ENCODE results near the gene DNAH14. TPM values are rescaled to one million over a fixed set of nuclear protein-coding genes. Genes with fewer than 3 reads are reported as not detected.
A peak's percentile ranks its signal among the peaks of the same experiment; 100 is the strongest.

The DNAH14 gene
- total RNA-seq, 1 donor from 2014 or later = 3.0 TPM

GRCh38 chr1:225435076-225435475 is 505.6 kb downstream of the DNAH14 start:
- H3K4me3 ChIP-seq = no peak overlapping the region
- no peaks in the 10 kb centered on the region for H3K36me3 ChIP-seq
- DNase-seq = no peak
- H3K27me3 ChIP-seq (ENCODE audit: low read depth) = no peaks in the 10 kb centered on the region
- peaks cover 11% of the 10 kb centered on the region for H3K4me1 ChIP-seq
- intact Hi-C loops (cut with micrococcal nuclease) = no loop called here
- H3K27ac ChIP-seq (replicated peaks) = no peak overlapping the region
- TF ChIP-seq CTCF (IDR thresholded peaks at IDR 0.05; ENCODE audit: borderline replicate concordance) = no peak
- peaks cover 10% of the 10 kb centered on the region for H3K9me3 ChIP-seq (replicated peaks)

GRCh38 chr1:225435487-225435886 is 506.0 kb downstream of the DNAH14 start:
- intact Hi-C loops (cut with micrococcal nuclease) = no loop called here
- no peak for DNase-seq
- Histone ChIP-seq H3K4me3 (no peak overlapping the region), H3K36me3 (no peaks in the 10 kb centered on the region), H3K9me3 (replicated peaks) (peaks cover 10% of the 10 kb centered on the region), H3K27me3 (ENCODE audit: low read depth) (no peaks in the 10 kb centered on the region), H3K27ac (replicated peaks) (no peak overlapping the region), H3K4me1 (peaks cover 11% of the 10 kb centered on the region)
- TF ChIP-seq CTCF (IDR thresholded peaks at IDR 0.05; ENCODE audit: borderline replicate concordance) = no peak

GRCh38 chr1:225435957-225436392 is 506.5 kb downstream of the DNAH14 start:
- H3K27ac ChIP-seq (replicated peaks) = no peak overlapping the region

GRCh38 chr1:225437710-225438437 is 508.4 kb downstream of the DNAH14 start:
- Histone ChIP-seq H3K27ac (replicated peaks) (no peak overlapping the region), H3K4me1 (peaks cover 15% of the 10 kb centered on the region), H3K9me3 (replicated peaks) (no peaks in the 10 kb centered on the region), H3K27me3 (ENCODE audit: low read depth) (no peaks in the 10 kb centered on the region), H3K4me3 (no peak overlapping the region), H3K36me3 (no peaks in the 10 kb centered on the region)
- peak; percentile 44 for TF ChIP-seq CTCF (IDR thresholded peaks at IDR 0.05; ENCODE audit: borderline replicate concordance)
- no peak for DNase-seq
- intact Hi-C loops (cut with micrococcal nuclease) = no loop called here

More at GRCh38 chr1:225435957-225436392, 506.5 kb downstream of the DNAH14 start:
- no peaks in the 10 kb centered on the region for H3K27me3 ChIP-seq (ENCODE audit: low read depth)
- intact Hi-C loops (cut with micrococcal nuclease) = no loop called here
- H3K4me1 ChIP-seq = peaks cover 11% of the 10 kb centered on the region
- H3K36me3 ChIP-seq = no peaks in the 10 kb centered on the region
- DNase-seq = no peak
- no peak for TF ChIP-seq CTCF (IDR thresholded peaks at IDR 0.05; ENCODE audit: borderline replicate concordance)
- no peak overlapping the region for H3K4me3 ChIP-seq
- H3K9me3 ChIP-seq (replicated peaks) = peaks cover 9% of the 10 kb centered on the region

GRCh38 chr1:225440380-225441221 is 511.1 kb downstream of the DNAH14 start:
- no peaks in the 10 kb centered on the region for H3K9me3 ChIP-seq (replicated peaks)
- H3K4me3 ChIP-seq = no peak overlapping the region
- TF ChIP-seq CTCF (IDR thresholded peaks at IDR 0.05; ENCODE audit: borderline replicate concordance) = no peak
- DNase-seq = no peak
- peaks cover 34% of the 10 kb centered on the region for H3K4me1 ChIP-seq
- H3K27ac ChIP-seq (replicated peaks) = no peak overlapping the region
- intact Hi-C loops (cut with micrococcal nuclease) = no loop called here
- H3K36me3 ChIP-seq = no peaks in the 10 kb centered on the region
- H3K27me3 ChIP-seq (ENCODE audit: low read depth) = no peaks in the 10 kb centered on the region
